Measurements from ENCODE around the gene SLC37A1. TPM values are rescaled to one million over a fixed set of nuclear protein-coding genes. Genes with fewer than 3 reads are reported as not detected.

Gene SLC37A1
- total RNA-seq, 1 donor from 2014 or later: 4.8 TPM

DNA sequence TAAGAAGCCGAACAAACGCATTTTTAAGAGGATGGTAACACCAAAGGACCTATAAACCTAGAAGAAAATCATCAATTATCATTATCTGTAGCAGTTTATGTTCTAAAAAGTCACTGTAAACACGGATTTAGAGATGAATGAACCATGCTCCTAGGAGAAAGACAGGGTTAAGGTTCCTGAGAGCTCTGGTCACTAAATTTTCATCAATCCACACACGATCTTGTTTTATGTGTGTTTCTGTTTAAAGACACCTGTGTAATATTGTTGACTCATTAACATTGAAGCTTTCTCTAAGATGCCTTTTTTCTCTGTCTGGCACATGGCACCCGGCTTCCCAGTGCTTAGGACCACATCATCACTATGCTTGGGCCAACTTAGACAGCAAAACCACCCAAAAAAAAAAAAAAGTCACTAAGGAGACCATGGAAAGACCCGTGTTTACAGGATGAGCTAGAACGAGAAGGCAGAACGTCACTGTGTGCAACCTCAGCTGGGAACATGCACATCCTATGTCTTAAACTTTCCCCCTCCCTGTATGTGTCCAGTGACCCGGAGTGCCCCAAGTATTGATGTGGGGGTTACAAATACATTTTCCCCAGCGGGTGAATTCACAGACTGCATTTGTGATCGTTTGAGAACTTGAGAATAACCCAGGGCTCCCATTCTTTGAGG lies 84.0 kb downstream of the SLC37A1 start:
- no peak overlapping the region for H3K4me3 Mint-ChIP-seq (ENCODE audit: unreplicated experiment)
- no peak overlapping the region for H3K27ac Mint-ChIP-seq (ENCODE audit: unreplicated experiment)
- peaks cover 9% of the 10 kb centered on the region for H3K4me1 Mint-ChIP-seq (ENCODE audit: low read depth)
- TF ChIP-seq, protein P1, sequence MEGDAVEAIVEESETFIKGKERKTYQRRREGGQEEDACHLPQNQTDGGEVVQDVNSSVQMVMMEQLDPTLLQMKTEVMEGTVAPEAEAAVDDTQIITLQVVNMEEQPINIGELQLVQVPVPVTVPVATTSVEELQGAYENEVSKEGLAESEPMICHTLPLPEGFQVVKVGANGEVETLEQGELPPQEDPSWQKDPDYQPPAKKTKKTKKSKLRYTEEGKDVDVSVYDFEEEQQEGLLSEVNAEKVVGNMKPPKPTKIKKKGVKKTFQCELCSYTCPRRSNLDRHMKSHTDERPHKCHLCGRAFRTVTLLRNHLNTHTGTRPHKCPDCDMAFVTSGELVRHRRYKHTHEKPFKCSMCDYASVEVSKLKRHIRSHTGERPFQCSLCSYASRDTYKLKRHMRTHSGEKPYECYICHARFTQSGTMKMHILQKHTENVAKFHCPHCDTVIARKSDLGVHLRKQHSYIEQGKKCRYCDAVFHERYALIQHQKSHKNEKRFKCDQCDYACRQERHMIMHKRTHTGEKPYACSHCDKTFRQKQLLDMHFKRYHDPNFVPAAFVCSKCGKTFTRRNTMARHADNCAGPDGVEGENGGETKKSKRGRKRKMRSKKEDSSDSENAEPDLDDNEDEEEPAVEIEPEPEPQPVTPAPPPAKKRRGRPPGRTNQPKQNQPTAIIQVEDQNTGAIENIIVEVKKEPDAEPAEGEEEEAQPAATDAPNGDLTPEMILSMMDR (IDR thresholded peaks at IDR 0.05): no peak
- peaks cover 20% of the 10 kb centered on the region for H3K27me3 Mint-ChIP-seq (ENCODE audit: low read depth)
- peaks cover 1% of the 10 kb centered on the region for H3K36me3 Mint-ChIP-seq (ENCODE audit: low read depth)
- peaks cover 7% of the 10 kb centered on the region for H3K9me3 Mint-ChIP-seq (ENCODE audit: low read depth)
- DNase-seq (ENCODE audit: low spot score): no peak

DNA sequence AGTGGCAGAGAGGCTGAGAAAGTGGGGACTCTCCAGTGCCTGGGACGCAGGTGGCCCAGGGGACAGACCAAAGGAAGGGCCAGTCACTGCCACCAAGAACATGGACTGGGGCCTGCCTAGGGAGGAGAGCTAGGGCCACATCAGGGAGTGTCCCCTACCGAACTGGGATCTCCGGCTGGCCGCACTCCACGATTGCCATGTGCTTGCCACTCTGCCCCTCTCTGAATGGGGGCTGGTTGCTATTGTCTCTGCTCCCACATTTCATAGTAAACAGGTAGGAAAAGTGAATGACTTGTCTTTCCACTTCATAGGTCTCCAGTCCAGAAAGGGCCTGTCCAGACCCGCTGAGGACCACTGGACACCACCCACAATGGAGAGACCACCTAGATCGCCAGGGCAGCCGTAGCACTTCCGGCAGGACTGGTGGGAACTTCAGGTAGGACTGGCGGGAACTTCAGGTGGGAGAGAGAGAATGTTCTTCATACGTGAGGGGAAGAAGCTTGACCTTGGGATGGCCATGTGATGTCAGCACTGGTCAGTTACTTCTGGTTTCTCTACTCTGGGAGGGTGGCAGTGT lies 84.6 kb downstream of the SLC37A1 start:
- peaks cover 8% of the 10 kb centered on the region for H3K4me1 Mint-ChIP-seq (ENCODE audit: low read depth)
- H3K9me3 Mint-ChIP-seq (ENCODE audit: low read depth): peaks cover 7% of the 10 kb centered on the region
- no peak overlapping the region for H3K27ac Mint-ChIP-seq (ENCODE audit: unreplicated experiment)
- H3K36me3 Mint-ChIP-seq (ENCODE audit: low read depth): peaks cover 1% of the 10 kb centered on the region
- TF ChIP-seq, protein P1 (IDR thresholded peaks at IDR 0.05): no peak
- H3K4me3 Mint-ChIP-seq (ENCODE audit: unreplicated experiment): no peak overlapping the region
- H3K27me3 Mint-ChIP-seq (ENCODE audit: low read depth): peaks cover 24% of the 10 kb centered on the region
- no peak for DNase-seq (ENCODE audit: low spot score)

DNA sequence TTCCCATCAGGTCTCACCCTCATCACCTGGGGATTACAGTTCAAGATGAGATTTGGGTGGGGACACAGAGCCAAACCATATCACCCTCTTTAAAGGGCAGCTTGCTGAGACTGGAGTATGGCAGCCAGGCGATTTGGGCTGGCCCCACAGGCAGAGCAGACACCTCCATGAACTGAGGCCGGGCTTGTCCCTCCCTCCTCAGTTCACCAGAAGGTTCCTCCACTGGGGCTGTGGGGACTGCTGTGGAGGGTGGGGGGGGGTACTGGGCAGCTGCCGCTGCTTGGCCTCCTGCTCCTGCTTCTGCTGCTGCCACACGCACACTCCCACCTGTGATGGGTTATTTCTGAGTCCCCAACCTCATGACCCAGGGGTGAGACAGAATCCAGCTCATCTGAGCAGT lies 85.8 kb downstream of the SLC37A1 start:
- H3K27ac Mint-ChIP-seq (ENCODE audit: unreplicated experiment): no peak overlapping the region
- peaks cover 10% of the 10 kb centered on the region for H3K9me3 Mint-ChIP-seq (ENCODE audit: low read depth)
- H3K4me1 Mint-ChIP-seq (ENCODE audit: low read depth): peaks cover 5% of the 10 kb centered on the region
- no peak overlapping the region for H3K4me3 Mint-ChIP-seq (ENCODE audit: unreplicated experiment)
- H3K36me3 Mint-ChIP-seq (ENCODE audit: low read depth): peaks cover 1% of the 10 kb centered on the region
- TF ChIP-seq, protein P1 (IDR thresholded peaks at IDR 0.05): no peak
- no peak for DNase-seq (ENCODE audit: low spot score)
- H3K27me3 Mint-ChIP-seq (ENCODE audit: low read depth): peaks cover 33% of the 10 kb centered on the region

DNA sequence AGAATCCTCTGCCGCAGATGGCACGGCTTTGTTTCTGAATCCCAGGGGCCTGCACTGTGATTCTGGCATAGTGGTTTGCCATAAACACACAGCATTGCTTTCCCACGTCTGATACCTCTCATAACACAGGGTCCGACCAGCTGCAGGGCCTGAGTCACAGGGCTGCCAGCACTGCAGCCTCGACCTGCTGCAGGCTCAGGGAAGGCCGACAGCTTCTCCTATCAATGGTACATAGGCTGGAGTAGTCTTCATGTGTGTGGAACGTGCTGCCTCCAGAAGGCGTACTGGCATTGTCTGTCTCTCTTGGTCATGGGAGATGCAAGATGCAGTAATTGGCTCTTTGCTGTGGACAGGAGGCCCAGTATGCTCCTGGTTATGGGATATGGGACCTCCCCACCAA lies 86.3 kb downstream of the SLC37A1 start:
- TF ChIP-seq, protein P1 (IDR thresholded peaks at IDR 0.05): no peak
- no peak overlapping the region for H3K27ac Mint-ChIP-seq (ENCODE audit: unreplicated experiment)
- peaks cover 33% of the 10 kb centered on the region for H3K27me3 Mint-ChIP-seq (ENCODE audit: low read depth)
- no peak for DNase-seq (ENCODE audit: low spot score)
- H3K4me3 Mint-ChIP-seq (ENCODE audit: unreplicated experiment): no peak overlapping the region
- peaks cover 11% of the 10 kb centered on the region for H3K9me3 Mint-ChIP-seq (ENCODE audit: low read depth)
- H3K36me3 Mint-ChIP-seq (ENCODE audit: low read depth): peaks cover 1% of the 10 kb centered on the region
- H3K4me1 Mint-ChIP-seq (ENCODE audit: low read depth): peaks cover under 1% of the 10 kb centered on the region

DNA sequence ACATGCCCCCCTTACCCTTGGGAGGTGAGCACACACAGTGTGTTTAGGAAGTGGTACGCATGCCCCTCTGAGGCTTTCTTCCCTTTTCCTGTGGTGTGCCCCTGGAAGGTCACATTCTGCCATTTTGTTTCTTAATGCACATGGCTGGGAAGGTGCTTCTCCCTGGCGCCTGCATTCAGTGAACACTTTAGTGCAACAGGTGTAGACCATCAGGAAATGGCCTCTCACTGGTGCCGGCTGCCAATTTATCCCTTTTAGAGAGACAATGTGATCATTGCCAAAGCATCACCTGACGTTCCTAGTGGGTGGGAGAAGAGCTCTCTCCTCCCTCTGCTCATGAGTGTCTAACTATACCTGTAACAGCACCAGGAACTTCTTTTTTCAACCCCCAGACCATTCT lies 88.0 kb downstream of the SLC37A1 start:
- TF ChIP-seq, protein P1 (IDR thresholded peaks at IDR 0.05): no peak
- H3K9me3 Mint-ChIP-seq (ENCODE audit: low read depth): peaks cover 18% of the 10 kb centered on the region
- peaks cover 36% of the 10 kb centered on the region for H3K27me3 Mint-ChIP-seq (ENCODE audit: low read depth)
- no peak overlapping the region for H3K4me3 Mint-ChIP-seq (ENCODE audit: unreplicated experiment)
- no peak for DNase-seq (ENCODE audit: low spot score)
- H3K4me1 Mint-ChIP-seq (ENCODE audit: low read depth): no peaks in the 10 kb centered on the region
- no peaks in the 10 kb centered on the region for H3K36me3 Mint-ChIP-seq (ENCODE audit: low read depth)
- no peak overlapping the region for H3K27ac Mint-ChIP-seq (ENCODE audit: unreplicated experiment)

All from chondrocyte (in vitro differentiated cells).